Fibroblast of pulmonary artery (primary cell): ENCODE measurements around the gene IL1RL1.

Experiments used
- DNase-seq: peaks from one replicate; pipeline ENCODE4 v3.0.0-alpha.2; 2010; ENCODE audit warnings: low read depth
- H3K4me3 ChIP-seq: replicated peaks from 2 replicates; pipeline ENCODE4 v1.5.1; 2011; ENCODE audit warnings: low read depth, mild to moderate bottlenecking, control low read depth, low read length, moderate library complexity
- CTCF ChIP-seq: IDR thresholded peaks from 2 replicates; pipeline ENCODE4 v1.5.1; 2011; ENCODE audit warnings: mild to moderate bottlenecking, control low read depth, low read length, inconsistent platforms; ENCODE audit errors: missing control alignments

IL1RL1 gene

DNA sequence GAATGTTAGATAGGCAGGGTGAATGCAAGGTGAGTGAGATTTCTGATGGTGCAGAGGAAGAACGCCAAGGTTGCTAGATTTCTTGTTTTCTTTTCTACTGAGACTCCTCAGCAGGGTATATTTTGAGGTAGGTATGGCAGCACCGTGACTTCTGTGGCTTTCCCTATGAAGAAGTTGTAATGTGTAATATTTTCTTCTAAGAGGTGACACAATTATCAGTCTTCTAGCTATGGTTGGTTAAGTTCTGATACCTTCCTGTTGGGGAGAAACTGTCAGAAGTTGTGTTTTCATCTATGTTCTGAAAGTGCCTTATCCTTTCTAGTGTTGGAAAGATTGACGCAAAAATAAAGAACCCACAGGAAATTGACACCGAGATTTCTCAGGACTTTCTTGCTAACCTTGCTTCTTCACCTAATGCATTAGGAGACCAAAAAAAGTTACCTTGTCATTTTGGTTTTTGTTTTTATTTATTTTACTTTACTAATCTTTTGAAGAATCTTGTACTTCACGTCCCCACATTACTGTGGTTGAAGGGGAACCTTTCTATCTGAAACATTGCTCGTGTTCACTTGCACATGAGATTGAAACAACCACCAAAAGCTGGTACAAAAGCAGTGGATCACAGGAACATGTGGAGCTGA lies 56.1 kb downstream of the IL1RL1 start:
- DNase-seq = no peak
- H3K4me3 ChIP-seq = no peak overlapping the region
- TF ChIP-seq CTCF = no peak

GRCh38 chr2:102368461-102369109 lies 57.2 kb downstream of the IL1RL1 start:
- no peak for DNase-seq
- TF ChIP-seq CTCF = no peak
- no peak overlapping the region for H3K4me3 ChIP-seq

DNA sequence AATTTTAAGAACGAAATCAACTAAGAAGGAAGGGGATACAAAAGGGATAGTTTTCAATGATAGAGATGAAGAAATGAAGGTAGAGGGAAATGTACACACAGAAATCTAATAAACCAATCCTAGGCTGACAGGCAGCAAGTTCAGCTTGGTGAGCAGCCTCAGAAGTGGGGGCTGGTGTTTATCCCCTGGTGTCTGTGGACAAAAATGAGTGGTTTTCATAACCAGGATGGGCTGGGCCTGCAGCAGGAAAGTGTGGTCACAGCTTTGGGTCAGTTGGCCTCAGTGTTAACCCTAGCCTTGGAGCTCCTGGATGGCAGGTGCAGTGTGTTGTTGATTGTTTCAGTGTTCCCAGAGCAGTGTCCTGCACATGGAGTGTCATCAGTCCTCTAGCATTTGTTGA lies 58.5 kb downstream of the IL1RL1 start:
- no peak overlapping the region for H3K4me3 ChIP-seq
- no peak for DNase-seq
- no peak for TF ChIP-seq CTCF

- TF ChIP-seq CTCF = no peak
- no peak for DNase-seq
- H3K4me3 ChIP-seq = no peak overlapping the region
Observed at GRCh38 chr2:102376052-102376591, 64.8 kb downstream of the IL1RL1 start.

- H3K4me3 ChIP-seq = no peak overlapping the region
- DNase-seq = no peak
- no peak for TF ChIP-seq CTCF
Observed at GRCh38 chr2:102383722-102384121, 72.4 kb downstream of the IL1RL1 start.

DNA sequence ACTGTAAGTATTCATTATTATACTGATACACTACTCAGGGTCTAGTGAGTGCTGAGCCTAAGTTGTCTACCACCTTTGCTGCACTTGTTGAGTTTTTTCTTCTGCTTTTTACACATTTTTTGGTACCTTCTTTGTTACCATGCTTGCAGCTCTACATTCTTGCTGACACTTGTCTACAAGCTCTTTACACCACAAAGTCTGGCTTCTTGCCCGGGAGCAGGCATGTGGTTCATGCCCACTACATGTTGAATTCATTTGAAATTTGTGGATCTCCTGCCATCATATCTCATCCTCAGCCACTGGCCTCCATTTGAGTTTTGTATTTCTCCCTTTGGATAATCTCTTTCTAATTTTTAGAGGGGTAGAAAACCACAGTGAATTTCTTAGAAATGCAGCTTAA lies 74.2 kb downstream of the IL1RL1 start:
- H3K4me3 ChIP-seq = no peak overlapping the region
- no peak for TF ChIP-seq CTCF
- DNase-seq = no peak
